HG02678 (cell line): ENCODE results near the gene S100A4.

ENCODE experiments used
- ATAC-seq: cut with Tn5 transposase; IDR thresholded peaks from one replicate; pipeline ENCODE4 v1.9.1; 2021; ENCODE audit warnings: mild to moderate bottlenecking, moderate library complexity; ENCODE audit not compliant: unreplicated experiment

S100A4 gene

DNA sequence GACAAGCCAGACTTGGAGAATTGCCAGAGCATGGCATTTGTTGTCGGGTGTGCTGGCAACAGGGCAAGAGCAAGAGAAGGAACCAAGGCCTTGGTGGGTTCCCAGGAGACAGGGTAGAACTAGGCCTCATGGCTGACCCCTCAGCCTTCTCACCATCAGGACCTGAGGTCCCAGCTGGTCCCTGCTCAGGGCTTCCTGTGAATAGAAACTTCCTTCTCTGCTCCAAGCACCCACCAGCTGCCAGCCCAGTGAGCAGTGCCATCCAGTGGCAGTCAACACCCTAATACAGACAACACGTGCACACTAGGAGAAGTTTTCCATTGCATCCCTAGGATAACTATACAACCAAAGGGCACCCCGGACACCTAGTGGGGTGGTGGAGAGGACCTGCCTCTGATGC lies 32.6 kb downstream of the S100A4 start:
- no peak for ATAC-seq

DNA sequence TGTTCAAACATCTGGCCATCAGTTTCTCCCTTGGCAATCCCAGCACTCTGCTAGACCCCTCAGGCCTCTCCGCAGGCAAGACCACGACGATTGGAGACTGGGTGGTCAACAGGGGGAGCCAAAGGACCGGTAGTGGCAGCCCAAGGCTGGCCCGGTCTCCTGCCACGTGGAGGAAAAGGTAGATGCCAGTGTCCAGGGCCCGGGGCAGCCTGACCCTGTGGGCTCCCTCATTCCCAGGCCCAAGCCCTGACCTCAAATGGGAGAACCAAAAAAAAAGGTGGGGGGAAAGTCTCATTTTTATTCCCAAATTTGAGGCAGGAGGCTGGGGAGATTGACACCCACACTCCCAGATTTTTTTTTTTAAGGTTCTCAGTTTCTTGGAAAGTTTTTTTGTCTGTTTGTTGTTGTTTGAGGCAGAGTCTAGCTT lies 34.6 kb downstream of the S100A4 start:
- ATAC-seq = no peak

DNA sequence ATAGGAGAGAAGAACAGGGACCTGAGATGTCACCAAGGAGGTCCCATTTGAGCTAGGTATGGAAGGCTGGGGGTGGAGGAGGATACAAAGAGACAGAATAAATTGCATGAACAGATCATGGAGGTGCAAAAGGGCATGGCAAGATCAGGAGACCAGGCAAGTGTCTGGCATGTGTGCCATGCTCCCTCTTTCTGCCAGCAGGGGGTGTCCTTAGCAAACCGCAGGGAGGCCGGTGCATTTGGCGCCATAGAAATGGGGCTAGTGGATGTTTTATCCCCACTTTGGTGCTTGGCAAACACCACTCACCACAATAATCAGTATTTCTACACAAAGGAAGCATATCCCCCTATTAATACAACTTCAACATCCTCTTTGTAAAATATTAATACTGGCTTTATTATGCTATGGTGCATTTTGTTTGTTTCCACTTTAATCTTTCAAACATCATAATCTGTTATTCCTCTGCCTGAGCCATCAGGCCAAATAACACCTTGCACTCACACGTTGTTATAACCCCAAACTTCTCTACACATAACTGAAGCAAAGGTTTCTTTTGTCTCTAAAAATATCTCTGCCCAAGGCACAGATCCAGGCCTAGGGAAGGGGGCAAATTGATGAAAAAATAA lies 35.8 kb downstream of the S100A4 start:
- ATAC-seq = no peak

DNA sequence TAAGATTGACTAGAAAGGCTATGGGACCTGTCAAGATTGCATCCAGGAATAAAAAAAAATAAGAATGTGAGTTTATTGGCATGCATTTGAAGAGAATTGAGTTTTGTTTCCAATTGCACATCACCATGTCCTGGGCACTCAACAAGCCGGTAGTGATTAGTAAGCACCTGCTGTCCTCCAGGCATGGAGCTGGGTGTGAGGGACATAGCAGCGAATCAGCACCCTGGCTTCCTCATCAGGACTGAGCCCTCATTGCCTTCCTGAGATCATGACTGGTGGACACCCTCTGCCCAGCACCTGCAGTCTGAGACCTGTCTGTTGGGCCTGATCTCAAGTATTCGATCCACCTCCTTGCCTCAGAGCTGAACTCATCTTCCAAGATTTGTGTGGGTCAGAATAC lies 36.6 kb downstream of the S100A4 start:
- ATAC-seq = no peak

DNA sequence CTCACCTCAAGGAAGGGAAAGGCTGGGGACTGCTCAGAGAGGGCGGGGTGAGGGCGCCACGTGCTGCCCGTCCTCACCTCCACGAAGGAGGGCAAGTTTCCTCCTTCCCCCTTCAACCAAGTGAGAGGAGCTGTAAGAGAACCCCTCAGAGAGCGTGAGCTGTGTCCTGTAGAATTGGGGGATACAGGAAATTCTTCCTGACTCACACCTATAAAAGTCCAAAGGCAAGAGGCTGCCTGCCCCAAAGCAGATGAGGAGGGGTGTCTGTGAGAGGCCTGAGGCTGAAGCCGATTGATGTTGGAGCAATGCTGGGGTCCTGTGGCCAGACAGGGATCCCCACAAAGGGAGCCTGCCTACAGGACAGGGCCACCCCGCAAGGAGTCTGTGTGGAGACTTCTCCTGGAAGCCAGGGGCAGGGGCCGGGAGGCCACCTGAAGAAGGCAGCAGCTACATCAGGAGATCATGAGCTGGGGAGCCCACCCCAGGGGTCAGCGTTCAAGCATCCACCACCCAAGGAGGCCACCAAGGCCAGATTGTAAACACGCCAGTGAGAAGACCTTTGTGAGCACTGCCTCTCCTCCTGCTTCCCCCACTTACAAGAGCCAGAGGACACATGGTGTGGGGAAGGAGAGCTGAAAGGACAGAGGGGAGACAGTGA lies 37.6 kb downstream of the S100A4 start:
- ATAC-seq = no peak

DNA sequence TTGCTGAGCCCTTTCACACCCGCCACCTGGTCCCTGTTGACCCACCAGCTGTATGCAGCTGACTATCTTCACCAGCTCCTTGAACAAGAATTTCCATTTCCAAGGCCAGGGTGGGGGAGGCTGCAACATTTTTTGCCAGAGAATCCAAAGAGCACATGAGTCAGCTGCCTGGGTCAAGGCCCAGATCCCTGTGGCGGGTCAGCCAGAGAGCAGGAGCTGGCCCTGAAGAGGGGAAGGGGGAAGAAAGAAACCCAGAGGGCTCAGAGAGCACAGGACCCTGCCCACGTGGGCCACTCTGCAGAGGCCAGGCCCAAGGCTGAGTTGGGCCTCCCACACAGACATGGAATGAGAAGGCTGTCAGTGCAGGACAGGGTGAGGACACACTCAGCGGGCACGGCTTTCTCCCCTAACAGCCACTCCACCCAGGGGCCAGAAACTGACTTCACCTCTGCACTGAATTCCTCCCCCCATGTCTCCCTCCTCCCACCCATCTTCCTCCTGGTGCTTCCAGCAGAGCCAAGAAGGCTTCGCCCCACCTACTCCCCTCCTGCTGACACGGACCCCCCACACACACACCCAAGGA lies 38.7 kb downstream of the S100A4 start:
- no peak for ATAC-seq

DNA sequence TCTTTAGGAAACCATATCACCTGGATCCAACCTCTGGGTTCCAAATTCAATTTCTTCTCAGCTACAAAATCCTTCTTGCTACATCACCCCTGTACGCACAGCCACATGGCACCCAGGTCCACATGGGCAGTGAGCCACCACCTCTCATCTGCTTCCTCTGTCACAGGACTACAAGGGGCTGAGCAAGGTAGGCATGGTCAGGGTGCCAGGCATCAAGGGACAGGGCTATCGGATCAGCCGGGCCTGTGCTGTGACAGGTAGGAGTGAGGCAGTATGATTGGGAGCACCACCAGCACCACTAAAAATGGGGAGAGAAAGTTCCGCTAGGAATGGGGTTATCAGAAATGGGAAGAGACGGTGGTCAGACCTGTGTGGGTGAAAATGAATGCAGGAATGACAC lies 39.2 kb downstream of the S100A4 start:
- no peak for ATAC-seq

DNA sequence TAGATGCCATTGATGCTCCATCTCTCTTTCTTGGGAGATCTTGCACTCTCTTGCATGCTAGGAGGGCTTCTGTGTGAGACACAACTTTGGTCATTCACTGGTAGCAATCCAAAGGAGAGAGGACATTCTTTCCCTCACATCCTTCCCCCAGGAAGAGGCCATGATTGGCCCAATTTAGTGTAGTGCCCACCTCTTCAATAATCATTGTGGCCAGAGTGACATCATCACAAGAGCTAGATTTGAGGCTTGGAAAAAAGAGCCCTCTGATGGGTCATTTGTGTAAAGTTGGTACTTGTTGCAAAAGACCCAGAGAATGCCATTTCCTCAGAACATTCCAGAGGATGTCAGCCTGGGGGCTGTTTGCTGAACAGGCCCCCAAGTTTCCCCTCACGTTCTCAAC lies 40.0 kb downstream of the S100A4 start:
- ATAC-seq = no peak

DNA sequence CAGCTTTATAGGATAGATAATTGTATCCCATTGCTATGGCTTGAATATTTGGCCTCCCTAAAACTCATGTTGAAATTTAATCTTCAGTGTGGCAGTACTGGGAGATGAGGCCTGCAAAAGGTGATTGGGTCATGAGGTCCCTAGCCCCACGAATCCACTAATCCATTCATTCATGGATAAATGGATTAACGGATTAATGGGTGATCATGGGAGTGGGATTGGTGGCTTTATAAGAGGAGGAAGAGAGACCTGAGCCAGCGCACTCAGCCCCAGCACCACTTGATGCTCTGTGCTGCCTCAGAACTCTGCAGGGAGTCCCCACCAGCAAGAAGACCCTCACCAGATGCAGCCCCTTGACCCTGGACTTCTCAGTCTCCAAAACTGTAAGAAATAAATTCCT lies 41.8 kb downstream of the S100A4 start:
- no peak for ATAC-seq

DNA sequence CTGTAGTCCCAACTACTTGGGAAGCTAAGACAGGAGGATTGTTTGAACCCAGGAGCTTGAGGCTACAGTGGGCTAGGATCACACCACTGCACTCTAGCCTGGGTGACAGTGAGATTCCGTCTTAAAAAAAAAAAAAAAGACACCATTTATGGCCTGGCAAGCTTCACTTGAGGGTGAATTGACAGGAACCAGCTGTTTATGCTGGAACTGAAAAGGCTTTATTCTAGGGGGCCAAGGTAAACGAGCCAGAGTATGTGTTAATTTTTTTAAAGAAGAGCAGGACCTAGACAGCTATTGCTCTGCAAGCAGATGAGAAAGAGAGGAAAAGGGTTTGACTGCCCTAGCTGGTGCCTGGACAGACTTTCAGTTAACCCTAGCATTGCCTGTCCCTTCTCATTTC lies 46.9 kb downstream of the S100A4 start:
- no peak for ATAC-seq

DNA sequence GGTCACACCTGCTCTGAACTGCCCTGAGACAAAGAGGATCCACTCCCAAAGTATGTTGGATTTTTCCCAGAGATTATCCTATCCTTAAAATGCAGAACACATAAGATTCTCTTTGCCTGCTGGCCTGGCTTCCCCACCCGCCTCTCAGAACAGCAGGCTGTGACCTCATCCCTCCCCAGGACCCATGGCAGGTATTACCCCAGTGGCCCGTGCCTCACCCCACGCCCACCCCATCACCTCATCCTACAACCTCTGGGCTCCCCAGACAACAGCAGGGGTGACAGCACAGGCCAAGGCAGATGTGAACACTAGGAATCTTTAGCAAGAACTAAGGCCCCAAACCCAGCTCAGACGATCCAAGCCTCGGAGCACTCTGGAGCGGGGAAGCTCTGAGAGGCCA lies 50.1 kb downstream of the S100A4 start:
- ATAC-seq = no peak

DNA sequence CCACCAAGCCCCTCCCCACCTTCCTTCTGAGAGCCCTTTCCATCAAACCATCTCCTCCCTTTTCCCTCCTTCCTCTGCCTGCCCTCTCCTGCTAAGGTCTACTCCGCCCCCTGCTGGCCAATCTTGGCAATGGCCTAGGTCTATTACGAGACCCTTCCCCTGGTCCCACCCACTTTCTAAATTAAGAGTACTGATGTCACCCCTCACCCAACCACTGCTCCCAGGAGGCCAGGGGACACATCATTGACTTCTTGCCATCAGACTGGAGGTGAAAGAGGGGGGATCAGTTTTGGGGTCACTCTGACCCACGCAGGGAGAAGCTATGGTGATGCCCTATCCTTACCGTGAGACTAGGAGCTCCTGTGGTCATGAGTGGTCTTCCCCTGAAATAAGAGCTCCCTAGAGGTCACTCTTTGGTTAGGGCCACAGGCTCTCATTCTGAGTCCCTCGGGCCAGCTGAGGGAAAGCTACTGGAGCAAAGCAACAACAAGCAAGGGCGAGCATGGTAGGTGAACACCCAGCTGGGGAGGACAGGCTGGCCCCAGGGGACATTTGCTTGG lies 50.5 kb downstream of the S100A4 start:
- no peak for ATAC-seq
